B cell (primary cell): ENCODE measurements around the gene HLCS.

Source experiments
- EZH2 ChIP-seq: IDR thresholded peaks from 2 replicates; pipeline ENCODE4 v1.6.1; 2012; ENCODE audit warnings: borderline replicate concordance, low read depth, mild to moderate bottlenecking, moderate library complexity, low read length; ENCODE audit not compliant: insufficient read depth, poor library complexity, severe bottlenecking
- TF ChIP-seq, protein P1 (sequence below): fragments of 200-600 bp; IDR thresholded peaks from one replicate; pipeline ENCODE4 v1.8.0; 2022; ENCODE audit warnings: antibody characterized with exemption, mild to moderate bottlenecking

- no peak for TF ChIP-seq EZH2
- TF ChIP-seq, protein P1, sequence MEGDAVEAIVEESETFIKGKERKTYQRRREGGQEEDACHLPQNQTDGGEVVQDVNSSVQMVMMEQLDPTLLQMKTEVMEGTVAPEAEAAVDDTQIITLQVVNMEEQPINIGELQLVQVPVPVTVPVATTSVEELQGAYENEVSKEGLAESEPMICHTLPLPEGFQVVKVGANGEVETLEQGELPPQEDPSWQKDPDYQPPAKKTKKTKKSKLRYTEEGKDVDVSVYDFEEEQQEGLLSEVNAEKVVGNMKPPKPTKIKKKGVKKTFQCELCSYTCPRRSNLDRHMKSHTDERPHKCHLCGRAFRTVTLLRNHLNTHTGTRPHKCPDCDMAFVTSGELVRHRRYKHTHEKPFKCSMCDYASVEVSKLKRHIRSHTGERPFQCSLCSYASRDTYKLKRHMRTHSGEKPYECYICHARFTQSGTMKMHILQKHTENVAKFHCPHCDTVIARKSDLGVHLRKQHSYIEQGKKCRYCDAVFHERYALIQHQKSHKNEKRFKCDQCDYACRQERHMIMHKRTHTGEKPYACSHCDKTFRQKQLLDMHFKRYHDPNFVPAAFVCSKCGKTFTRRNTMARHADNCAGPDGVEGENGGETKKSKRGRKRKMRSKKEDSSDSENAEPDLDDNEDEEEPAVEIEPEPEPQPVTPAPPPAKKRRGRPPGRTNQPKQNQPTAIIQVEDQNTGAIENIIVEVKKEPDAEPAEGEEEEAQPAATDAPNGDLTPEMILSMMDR: no peak
Observed at GRCh38 chr21:36750576-36750959, 215.9 kb downstream of the HLCS start.
